ENCODE results near the gene AACS. TPM values are rescaled to one million over a fixed set of nuclear protein-coding genes. Genes with fewer than 3 reads are reported as not detected.

AACS gene
- total and polyA plus RNA-seq, 2 of the 13 experiments (the other 11 are each of a cell fraction or from before 2014, with no cell fraction given) = 23.3 to 28.8 TPM

DNA sequence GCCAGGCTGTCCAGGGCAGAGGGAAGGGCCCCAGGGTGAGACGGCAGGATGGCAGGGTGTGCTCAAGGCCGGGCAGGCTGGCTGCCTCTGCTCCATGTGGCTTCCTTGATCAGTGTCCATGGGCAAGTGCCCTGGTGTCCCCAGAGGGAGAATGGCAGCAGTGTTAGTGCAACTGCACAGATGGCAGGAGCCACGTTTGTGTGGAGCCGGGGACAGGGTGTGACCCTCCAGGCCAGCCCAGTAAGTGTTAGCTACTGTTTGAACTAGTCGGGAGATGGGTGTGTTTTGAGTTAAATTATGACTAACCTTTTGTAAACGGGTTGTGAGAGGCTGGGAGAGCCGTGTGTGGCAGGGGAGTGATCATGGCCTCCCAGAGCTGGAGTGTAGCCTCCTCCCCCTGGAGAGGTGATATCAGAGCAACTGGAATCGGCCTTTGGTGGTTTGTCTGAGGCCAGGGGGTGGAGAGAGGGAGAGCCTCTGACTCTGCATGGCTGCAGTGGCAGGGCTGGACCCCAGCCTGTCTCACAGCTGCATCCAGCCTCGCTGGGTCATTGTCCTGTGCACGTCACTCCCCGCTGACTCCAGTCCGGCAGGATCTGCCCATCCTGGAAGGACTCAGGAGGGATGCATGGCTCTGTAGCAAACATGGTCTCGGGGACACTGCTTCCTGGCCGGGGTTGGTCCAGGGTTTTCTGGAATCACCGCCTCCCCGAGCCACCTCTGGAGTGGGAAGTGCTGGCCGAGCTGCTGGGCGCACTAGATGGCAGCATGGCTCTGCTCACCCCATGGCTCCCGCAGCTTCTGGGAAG, 27.8 kb downstream of the AACS start (continued):
- TF ChIP-seq, protein P1, sequence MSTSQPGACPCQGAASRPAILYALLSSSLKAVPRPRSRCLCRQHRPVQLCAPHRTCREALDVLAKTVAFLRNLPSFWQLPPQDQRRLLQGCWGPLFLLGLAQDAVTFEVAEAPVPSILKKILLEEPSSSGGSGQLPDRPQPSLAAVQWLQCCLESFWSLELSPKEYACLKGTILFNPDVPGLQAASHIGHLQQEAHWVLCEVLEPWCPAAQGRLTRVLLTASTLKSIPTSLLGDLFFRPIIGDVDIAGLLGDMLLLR (CRISPR knock-in tag; IDR thresholded peaks at IDR 0.05) = peak; percentile 20; the same call in 1 of the 2 replicates
- TF ChIP-seq ZNF225 (CRISPR knock-in tag; IDR thresholded peaks at IDR 0.05) (0 out of 2 replicates have a peak, but pooled peaks have one; percentile 32), ZNF430 (CRISPR knock-in tag; IDR thresholded peaks at IDR 0.05) (no peak), ZNF7 (CRISPR knock-in tag; IDR thresholded peaks at IDR 0.05) (no peak), SMAD9 (CRISPR knock-in tag; IDR thresholded peaks at IDR 0.05) (no peak), POLR2AphosphoS2 (IDR thresholded peaks at IDR 0.05; ENCODE audit: low read depth, low read length) (no peak), SMC3 (IDR thresholded peaks at IDR 0.05; ENCODE audit: low read length) (no peak), EHMT2 (IDR thresholded peaks at IDR 0.05; ENCODE audit: borderline replicate concordance, low read depth, low read length) (no peak), CAMTA2 (CRISPR knock-in tag; IDR thresholded peaks at IDR 0.05; ENCODE audit: borderline replicate concordance) (no peak), PCBP2 (optimal IDR thresholded peaks at IDR 0.05; ENCODE audit: low read depth, low read length, poor library complexity, severe bottlenecking) (no peak), SALL1 (CRISPR knock-in tag; IDR thresholded peaks at IDR 0.05) (peak; percentile 67), MED13 (CRISPR knock-in tag; IDR thresholded peaks at IDR 0.05) (no peak), ZSCAN30 (CRISPR knock-in tag; IDR thresholded peaks at IDR 0.05) (no peak), ZNF251 (CRISPR knock-in tag; IDR thresholded peaks at IDR 0.05) (peak; percentile 59; the same call in 1 of the 2 replicates), AHR (CRISPR knock-in tag; IDR thresholded peaks at IDR 0.05) (0 out of 2 replicates have a peak, but pooled peaks have one; percentile 51), ZNF816 (CRISPR knock-in tag; IDR thresholded peaks at IDR 0.05; ENCODE audit: borderline replicate concordance) (no peak), POGZ (CRISPR knock-in tag; IDR thresholded peaks at IDR 0.05) (no peak; the same call in 1 of the 2 replicates), PPARG (CRISPR knock-in tag; conservative IDR thresholded peaks at IDR 0.05) (0 out of 2 replicates have a peak, but pooled peaks have one; percentile 10), PITX1 (CRISPR knock-in tag; IDR thresholded peaks at IDR 0.05) (peak; percentile 56; the same call in 1 of the 2 replicates), NFYB (CRISPR knock-in tag; IDR thresholded peaks at IDR 0.05) (no peak), MEIS2 (CRISPR knock-in tag; IDR thresholded peaks at IDR 0.05) (0 out of 2 replicates have a peak, but pooled peaks have one; percentile 24), ZNF264 (CRISPR knock-in tag; IDR thresholded peaks at IDR 0.05) (peak; percentile 15; the same call in 1 of the 2 replicates)
- TF ChIP-seq, protein P2, sequence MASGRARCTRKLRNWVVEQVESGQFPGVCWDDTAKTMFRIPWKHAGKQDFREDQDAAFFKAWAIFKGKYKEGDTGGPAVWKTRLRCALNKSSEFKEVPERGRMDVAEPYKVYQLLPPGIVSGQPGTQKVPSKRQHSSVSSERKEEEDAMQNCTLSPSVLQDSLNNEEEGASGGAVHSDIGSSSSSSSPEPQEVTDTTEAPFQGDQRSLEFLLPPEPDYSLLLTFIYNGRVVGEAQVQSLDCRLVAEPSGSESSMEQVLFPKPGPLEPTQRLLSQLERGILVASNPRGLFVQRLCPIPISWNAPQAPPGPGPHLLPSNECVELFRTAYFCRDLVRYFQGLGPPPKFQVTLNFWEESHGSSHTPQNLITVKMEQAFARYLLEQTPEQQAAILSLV (CRISPR knock-in tag; IDR thresholded peaks at IDR 0.05; ENCODE audit: borderline replicate concordance) = peak; percentile 80; the same call in 1 of the 2 replicates
- TF ChIP-seq, protein P3, sequence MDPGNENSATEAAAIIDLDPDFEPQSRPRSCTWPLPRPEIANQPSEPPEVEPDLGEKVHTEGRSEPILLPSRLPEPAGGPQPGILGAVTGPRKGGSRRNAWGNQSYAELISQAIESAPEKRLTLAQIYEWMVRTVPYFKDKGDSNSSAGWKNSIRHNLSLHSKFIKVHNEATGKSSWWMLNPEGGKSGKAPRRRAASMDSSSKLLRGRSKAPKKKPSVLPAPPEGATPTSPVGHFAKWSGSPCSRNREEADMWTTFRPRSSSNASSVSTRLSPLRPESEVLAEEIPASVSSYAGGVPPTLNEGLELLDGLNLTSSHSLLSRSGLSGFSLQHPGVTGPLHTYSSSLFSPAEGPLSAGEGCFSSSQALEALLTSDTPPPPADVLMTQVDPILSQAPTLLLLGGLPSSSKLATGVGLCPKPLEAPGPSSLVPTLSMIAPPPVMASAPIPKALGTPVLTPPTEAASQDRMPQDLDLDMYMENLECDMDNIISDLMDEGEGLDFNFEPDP (CRISPR knock-in tag; conservative IDR thresholded peaks at IDR 0.05) = no peak
- TF ChIP-seq, protein P4, sequence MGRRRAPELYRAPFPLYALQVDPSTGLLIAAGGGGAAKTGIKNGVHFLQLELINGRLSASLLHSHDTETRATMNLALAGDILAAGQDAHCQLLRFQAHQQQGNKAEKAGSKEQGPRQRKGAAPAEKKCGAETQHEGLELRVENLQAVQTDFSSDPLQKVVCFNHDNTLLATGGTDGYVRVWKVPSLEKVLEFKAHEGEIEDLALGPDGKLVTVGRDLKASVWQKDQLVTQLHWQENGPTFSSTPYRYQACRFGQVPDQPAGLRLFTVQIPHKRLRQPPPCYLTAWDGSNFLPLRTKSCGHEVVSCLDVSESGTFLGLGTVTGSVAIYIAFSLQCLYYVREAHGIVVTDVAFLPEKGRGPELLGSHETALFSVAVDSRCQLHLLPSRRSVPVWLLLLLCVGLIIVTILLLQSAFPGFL (CRISPR knock-in tag; IDR thresholded peaks at IDR 0.05) = no peak
- TF ChIP-seq, protein P5, sequence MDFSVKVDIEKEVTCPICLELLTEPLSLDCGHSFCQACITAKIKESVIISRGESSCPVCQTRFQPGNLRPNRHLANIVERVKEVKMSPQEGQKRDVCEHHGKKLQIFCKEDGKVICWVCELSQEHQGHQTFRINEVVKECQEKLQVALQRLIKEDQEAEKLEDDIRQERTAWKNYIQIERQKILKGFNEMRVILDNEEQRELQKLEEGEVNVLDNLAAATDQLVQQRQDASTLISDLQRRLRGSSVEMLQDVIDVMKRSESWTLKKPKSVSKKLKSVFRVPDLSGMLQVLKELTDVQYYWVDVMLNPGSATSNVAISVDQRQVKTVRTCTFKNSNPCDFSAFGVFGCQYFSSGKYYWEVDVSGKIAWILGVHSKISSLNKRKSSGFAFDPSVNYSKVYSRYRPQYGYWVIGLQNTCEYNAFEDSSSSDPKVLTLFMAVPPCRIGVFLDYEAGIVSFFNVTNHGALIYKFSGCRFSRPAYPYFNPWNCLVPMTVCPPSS (IDR thresholded peaks at IDR 0.05) = no peak
